ENCODE measurements around the gene ULK2. TPM values are rescaled to one million over a fixed set of nuclear protein-coding genes. Genes with fewer than 3 reads are reported as not detected.
A peak's percentile ranks its signal among the peaks of the same experiment; 100 is the strongest.

Gene ULK2
- total RNA-seq, 1 experiment from 2014 or later: 12.9 TPM

DNA sequence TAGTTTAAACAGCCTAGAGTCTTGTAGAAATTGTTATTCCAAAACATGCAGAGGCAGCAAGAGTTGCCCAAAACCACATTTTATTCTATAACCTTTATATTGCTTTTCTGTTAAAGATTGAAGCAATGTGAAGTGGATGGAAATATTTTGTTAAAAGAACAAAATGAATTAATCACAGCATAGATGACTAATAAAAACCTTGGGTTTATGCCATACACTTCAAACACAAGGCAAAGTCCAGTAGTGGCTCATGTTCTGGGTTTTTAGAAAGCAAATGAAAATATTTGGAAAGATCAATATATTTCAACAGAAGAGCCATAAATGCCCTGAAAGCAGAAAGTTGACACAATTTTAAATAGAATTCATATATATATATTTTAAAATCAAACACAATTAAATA is 36.7 kb upstream of the ULK2 start:
- no peaks in the 10 kb centered on the region for H3K4me1 ChIP-seq (ENCODE audit: insufficient read depth, low read length, poor library complexity, severe bottlenecking)
- no peak for DNase-seq (ENCODE audit: low spot score)
- intact Hi-C loops (cut with micrococcal nuclease; ENCODE audit: unreplicated experiment): no loop called here
- no peak overlapping the region for H3K27ac ChIP-seq (ENCODE audit: low read depth, low read length, poor library complexity, severe bottlenecking)
- no peaks in the 10 kb centered on the region for H3K27me3 ChIP-seq (replicated peaks; ENCODE audit: insufficient read depth, low read depth, low read length, poor library complexity)
- H3K36me3 ChIP-seq (ENCODE audit: insufficient read depth, low read length, poor library complexity, severe bottlenecking): peaks cover 52% of the 10 kb centered on the region
- H3K4me3 ChIP-seq (ENCODE audit: low read depth, low read length, poor library complexity, severe bottlenecking): no peak overlapping the region
- no peaks in the 10 kb centered on the region for H3K9me3 ChIP-seq (ENCODE audit: low read depth, low read length, poor library complexity, severe bottlenecking)
- TF ChIP-seq EZH2 (IDR thresholded peaks at IDR 0.05; ENCODE audit: borderline replicate concordance, low read depth, low read length, poor library complexity, severe bottlenecking): no peak
- TF ChIP-seq, protein P1, sequence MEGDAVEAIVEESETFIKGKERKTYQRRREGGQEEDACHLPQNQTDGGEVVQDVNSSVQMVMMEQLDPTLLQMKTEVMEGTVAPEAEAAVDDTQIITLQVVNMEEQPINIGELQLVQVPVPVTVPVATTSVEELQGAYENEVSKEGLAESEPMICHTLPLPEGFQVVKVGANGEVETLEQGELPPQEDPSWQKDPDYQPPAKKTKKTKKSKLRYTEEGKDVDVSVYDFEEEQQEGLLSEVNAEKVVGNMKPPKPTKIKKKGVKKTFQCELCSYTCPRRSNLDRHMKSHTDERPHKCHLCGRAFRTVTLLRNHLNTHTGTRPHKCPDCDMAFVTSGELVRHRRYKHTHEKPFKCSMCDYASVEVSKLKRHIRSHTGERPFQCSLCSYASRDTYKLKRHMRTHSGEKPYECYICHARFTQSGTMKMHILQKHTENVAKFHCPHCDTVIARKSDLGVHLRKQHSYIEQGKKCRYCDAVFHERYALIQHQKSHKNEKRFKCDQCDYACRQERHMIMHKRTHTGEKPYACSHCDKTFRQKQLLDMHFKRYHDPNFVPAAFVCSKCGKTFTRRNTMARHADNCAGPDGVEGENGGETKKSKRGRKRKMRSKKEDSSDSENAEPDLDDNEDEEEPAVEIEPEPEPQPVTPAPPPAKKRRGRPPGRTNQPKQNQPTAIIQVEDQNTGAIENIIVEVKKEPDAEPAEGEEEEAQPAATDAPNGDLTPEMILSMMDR (conservative IDR thresholded peaks at IDR 0.05; ENCODE audit: low read depth, low read length): no peak
- POLR2A ChIA-PET (ENCODE audit: low non-redundant PET): no interaction called here
- CTCF ChIA-PET: no interaction called here
- BruUV-seq (replicated peaks): no TSS peak

GRCh38 chr17:19900809-19901208 is 33.1 kb upstream of the ULK2 start:
- CTCF ChIA-PET: no interaction called here
- Histone ChIP-seq H3K36me3 (ENCODE audit: insufficient read depth, low read length, poor library complexity, severe bottlenecking) (peaks cover 27% of the 10 kb centered on the region), H3K4me3 (ENCODE audit: low read depth, low read length, poor library complexity, severe bottlenecking) (no peak overlapping the region), H3K27me3 (replicated peaks; ENCODE audit: insufficient read depth, low read depth, low read length, poor library complexity) (no peaks in the 10 kb centered on the region), H3K9me3 (ENCODE audit: low read depth, low read length, poor library complexity, severe bottlenecking) (no peaks in the 10 kb centered on the region), H3K27ac (ENCODE audit: low read depth, low read length, poor library complexity, severe bottlenecking) (no peak overlapping the region), H3K4me1 (ENCODE audit: insufficient read depth, low read length, poor library complexity, severe bottlenecking) (no peaks in the 10 kb centered on the region)
- POLR2A ChIA-PET (ENCODE audit: low non-redundant PET): no interaction called here
- TF ChIP-seq EZH2 (IDR thresholded peaks at IDR 0.05; ENCODE audit: borderline replicate concordance, low read depth, low read length, poor library complexity, severe bottlenecking): no peak
- TF ChIP-seq, protein P1 (conservative IDR thresholded peaks at IDR 0.05; ENCODE audit: low read depth, low read length): no peak
- BruUV-seq (replicated peaks): no TSS peak
- intact Hi-C loops (cut with micrococcal nuclease; ENCODE audit: unreplicated experiment): no loop called here
- DNase-seq (ENCODE audit: low spot score): no peak

GRCh38 chr17:19897903-19898302 is 30.2 kb upstream of the ULK2 start:
- H3K36me3 ChIP-seq (ENCODE audit: insufficient read depth, low read length, poor library complexity, severe bottlenecking): peaks cover 2% of the 10 kb centered on the region
- H3K27me3 ChIP-seq (replicated peaks; ENCODE audit: insufficient read depth, low read depth, low read length, poor library complexity): no peaks in the 10 kb centered on the region
- H3K4me1 ChIP-seq (ENCODE audit: insufficient read depth, low read length, poor library complexity, severe bottlenecking): no peaks in the 10 kb centered on the region
- no peak overlapping the region for H3K4me3 ChIP-seq (ENCODE audit: low read depth, low read length, poor library complexity, severe bottlenecking)
- no TSS peak for BruUV-seq (replicated peaks)
- peak; percentile 10 for DNase-seq (ENCODE audit: low spot score)
- CTCF ChIA-PET: no interaction called here
- H3K27ac ChIP-seq (ENCODE audit: low read depth, low read length, poor library complexity, severe bottlenecking): no peak overlapping the region
- H3K9me3 ChIP-seq (ENCODE audit: low read depth, low read length, poor library complexity, severe bottlenecking): no peaks in the 10 kb centered on the region
- POLR2A ChIA-PET (ENCODE audit: low non-redundant PET): no interaction called here
- intact Hi-C loops (cut with micrococcal nuclease; ENCODE audit: unreplicated experiment): no loop called here
- TF ChIP-seq, protein P1 (conservative IDR thresholded peaks at IDR 0.05; ENCODE audit: low read depth, low read length): no peak
- no peak for TF ChIP-seq EZH2 (IDR thresholded peaks at IDR 0.05; ENCODE audit: borderline replicate concordance, low read depth, low read length, poor library complexity, severe bottlenecking)
